ENCODE data around the gene MAT1A. TPM values are rescaled to one million over a fixed set of nuclear protein-coding genes. Genes with fewer than 3 reads are reported as not detected.
"Not testable (repeated sequence)": the region's sequence is repeated elsewhere in the genome, so short reads cannot be mapped to it uniquely, and the experiment has no call there.

MAT1A gene
- total RNA-seq, 1 experiment from 2014 or later: not detected

DNA sequence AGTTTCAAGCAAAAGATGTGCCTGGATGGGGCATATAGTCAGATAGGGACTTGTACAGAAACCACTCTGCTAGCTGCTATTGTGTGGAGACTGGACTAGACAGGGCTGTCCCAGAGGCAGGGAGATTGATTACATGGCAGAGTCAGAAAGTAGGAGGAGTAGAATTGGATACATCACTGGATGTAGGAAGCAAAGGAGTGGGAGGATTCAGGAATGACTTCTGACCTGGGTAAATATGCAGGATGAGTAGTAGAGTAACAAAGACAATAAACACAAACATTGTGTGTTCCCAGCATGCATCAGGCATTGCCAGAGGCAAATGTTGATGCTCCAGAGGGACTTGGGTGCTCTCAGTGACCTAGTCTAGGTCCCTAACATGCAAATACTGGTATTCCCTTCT lies 30.9 kb upstream of the MAT1A start:
- Histone ChIP-seq H3K79me2 (ENCODE audit: low read length) (no peaks in the 10 kb centered on the region), H3K4me3 (ENCODE audit: low read length) (no peak overlapping the region), H3K27me3 (ENCODE audit: low read length) (no peaks in the 10 kb centered on the region), H3K9me2 (replicated peaks; ENCODE audit: insufficient read depth, low read length) (no peaks in the 10 kb centered on the region), H2AFZ (ENCODE audit: low read length) (no peak overlapping the region), H3K36me3 (ENCODE audit: insufficient read depth, low read length) (no peaks in the 10 kb centered on the region), H3K9ac (ENCODE audit: low read length) (no peak overlapping the region), H3K27ac (ENCODE audit: low read length) (no peak overlapping the region), H3K4me2 (ENCODE audit: low read depth, low read length, poor library complexity, severe bottlenecking) (no peak overlapping the region), H4K20me1 (ENCODE audit: insufficient read depth, low read depth, low read length) (no peaks in the 10 kb centered on the region), H3K9me3 (ENCODE audit: low read length) (no peaks in the 10 kb centered on the region), H3K4me1 (ENCODE audit: low read length) (no peaks in the 10 kb centered on the region)
- no peak for DNase-seq

DNA sequence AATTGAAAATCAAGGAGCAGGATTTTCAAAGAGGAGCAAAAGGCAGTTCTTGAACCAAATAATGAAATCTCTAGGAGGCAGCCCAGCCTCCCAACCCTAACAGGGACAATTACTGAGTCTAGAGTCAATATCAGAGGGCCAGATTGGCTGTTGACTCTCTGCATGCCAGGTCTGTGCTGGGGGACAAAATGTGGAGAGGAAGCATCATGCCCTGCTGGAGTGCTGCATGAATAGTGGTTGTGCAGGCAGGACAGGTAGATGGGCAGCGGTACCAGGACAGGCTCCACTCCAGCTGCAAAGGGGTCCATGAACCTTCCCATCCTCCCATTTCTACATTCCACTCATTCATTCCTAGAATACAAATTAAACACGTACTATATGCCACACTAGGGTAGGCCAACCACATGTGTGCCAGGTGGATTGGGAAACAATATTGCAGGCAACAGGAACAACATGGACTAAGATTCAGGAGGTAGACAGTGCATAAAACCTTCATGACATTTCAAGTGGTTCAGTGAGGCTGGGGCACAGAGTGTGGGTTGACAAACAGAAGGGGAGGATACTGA lies 30.4 kb upstream of the MAT1A start:
- no peak overlapping the region for H3K9ac ChIP-seq (ENCODE audit: low read length)
- no peak overlapping the region for H3K4me3 ChIP-seq (ENCODE audit: low read length)
- no peaks in the 10 kb centered on the region for H3K79me2 ChIP-seq (ENCODE audit: low read length)
- no peaks in the 10 kb centered on the region for H4K20me1 ChIP-seq (ENCODE audit: insufficient read depth, low read depth, low read length)
- H2AFZ ChIP-seq (ENCODE audit: low read length): no peak overlapping the region
- no peak overlapping the region for H3K4me2 ChIP-seq (ENCODE audit: low read depth, low read length, poor library complexity, severe bottlenecking)
- no peaks in the 10 kb centered on the region for H3K27me3 ChIP-seq (ENCODE audit: low read length)
- no peaks in the 10 kb centered on the region for H3K9me3 ChIP-seq (ENCODE audit: low read length)
- H3K9me2 ChIP-seq (replicated peaks; ENCODE audit: insufficient read depth, low read length): no peaks in the 10 kb centered on the region
- no peaks in the 10 kb centered on the region for H3K36me3 ChIP-seq (ENCODE audit: insufficient read depth, low read length)
- no peak overlapping the region for H3K27ac ChIP-seq (ENCODE audit: low read length)
- no peaks in the 10 kb centered on the region for H3K4me1 ChIP-seq (ENCODE audit: low read length)
- no peak for DNase-seq

GRCh38 chr10:80319318-80319717 lies 29.9 kb upstream of the MAT1A start:
- no peaks in the 10 kb centered on the region for H3K79me2 ChIP-seq (ENCODE audit: low read length)
- no peak overlapping the region for H3K9ac ChIP-seq (ENCODE audit: low read length)
- no peaks in the 10 kb centered on the region for H3K36me3 ChIP-seq (ENCODE audit: insufficient read depth, low read length)
- no peak overlapping the region for H3K4me2 ChIP-seq (ENCODE audit: low read depth, low read length, poor library complexity, severe bottlenecking)
- no peaks in the 10 kb centered on the region for H4K20me1 ChIP-seq (ENCODE audit: insufficient read depth, low read depth, low read length)
- H3K4me3 ChIP-seq (ENCODE audit: low read length): no peak overlapping the region
- no peaks in the 10 kb centered on the region for H3K9me3 ChIP-seq (ENCODE audit: low read length)
- no peaks in the 10 kb centered on the region for H3K9me2 ChIP-seq (replicated peaks; ENCODE audit: insufficient read depth, low read length)
- H3K4me1 ChIP-seq (ENCODE audit: low read length): no peaks in the 10 kb centered on the region
- no peak overlapping the region for H3K27ac ChIP-seq (ENCODE audit: low read length)
- no peaks in the 10 kb centered on the region for H3K27me3 ChIP-seq (ENCODE audit: low read length)
- no peak overlapping the region for H2AFZ ChIP-seq (ENCODE audit: low read length)
- DNase-seq: no peak

DNA sequence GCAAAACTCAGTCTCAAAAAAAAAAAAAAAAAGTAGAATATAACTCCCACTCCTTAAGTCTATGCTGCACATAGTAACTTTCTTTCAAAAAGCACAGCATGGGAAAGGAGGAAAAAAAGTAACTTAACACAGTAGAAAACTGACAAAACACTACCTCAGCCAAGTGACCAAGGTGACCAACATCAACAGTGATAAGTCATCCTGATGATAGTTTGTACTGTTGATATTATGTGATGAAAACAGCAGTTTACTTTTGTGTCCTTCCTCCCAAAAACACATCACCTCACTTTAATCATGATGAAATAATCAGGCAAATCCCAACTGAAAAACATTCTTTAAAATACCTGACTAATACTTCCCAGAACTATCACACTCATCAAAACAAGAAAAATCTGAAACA lies 29.3 kb upstream of the MAT1A start:
- H3K9me3 ChIP-seq (ENCODE audit: low read length): no peaks in the 10 kb centered on the region
- H3K4me1 ChIP-seq (ENCODE audit: low read length): no peaks in the 10 kb centered on the region
- no peak overlapping the region for H3K27ac ChIP-seq (ENCODE audit: low read length)
- no peak overlapping the region for H2AFZ ChIP-seq (ENCODE audit: low read length)
- DNase-seq: no peak
- no peak overlapping the region for H3K9ac ChIP-seq (ENCODE audit: low read length)
- H3K36me3 ChIP-seq (ENCODE audit: insufficient read depth, low read length): no peaks in the 10 kb centered on the region
- H3K4me2 ChIP-seq (ENCODE audit: low read depth, low read length, poor library complexity, severe bottlenecking): no peak overlapping the region
- H4K20me1 ChIP-seq (ENCODE audit: insufficient read depth, low read depth, low read length): no peaks in the 10 kb centered on the region
- H3K79me2 ChIP-seq (ENCODE audit: low read length): no peaks in the 10 kb centered on the region
- no peaks in the 10 kb centered on the region for H3K9me2 ChIP-seq (replicated peaks; ENCODE audit: insufficient read depth, low read length)
- no peak overlapping the region for H3K4me3 ChIP-seq (ENCODE audit: low read length)
- no peaks in the 10 kb centered on the region for H3K27me3 ChIP-seq (ENCODE audit: low read length)

DNA sequence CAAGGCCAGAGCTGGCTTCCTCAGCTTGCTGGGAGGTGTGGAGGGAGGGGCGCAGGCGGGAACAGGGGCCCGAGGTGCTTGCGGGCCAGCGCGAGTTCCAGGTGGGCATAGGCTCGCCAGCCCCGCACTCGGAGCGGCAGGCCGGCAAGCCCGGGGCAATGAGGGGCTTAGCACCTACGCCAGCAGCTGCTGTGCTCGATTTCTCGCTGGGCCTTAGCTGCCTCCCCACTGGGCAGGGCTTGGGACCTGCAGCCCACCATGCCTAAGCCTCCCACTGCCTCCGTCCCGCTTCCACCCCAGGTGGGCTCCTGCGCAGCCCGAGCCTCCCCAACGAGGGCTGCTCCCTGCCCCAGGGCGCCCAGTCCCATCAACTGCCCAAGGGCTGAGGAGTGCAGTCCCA lies 25.9 kb upstream of the MAT1A start:
- Histone ChIP-seq H2AFZ (ENCODE audit: low read length) (no peak overlapping the region), H3K9me2 (replicated peaks; ENCODE audit: insufficient read depth, low read length) (no peaks in the 10 kb centered on the region), H3K4me2 (ENCODE audit: low read depth, low read length, poor library complexity, severe bottlenecking) (no peak overlapping the region), H3K27me3 (ENCODE audit: low read length) (no peaks in the 10 kb centered on the region), H3K9ac (ENCODE audit: low read length) (no peak overlapping the region), H3K36me3 (ENCODE audit: insufficient read depth, low read length) (no peaks in the 10 kb centered on the region), H3K27ac (ENCODE audit: low read length) (no peak overlapping the region), H4K20me1 (ENCODE audit: insufficient read depth, low read depth, low read length) (no peaks in the 10 kb centered on the region), H3K4me1 (ENCODE audit: low read length) (peaks cover 10% of the 10 kb centered on the region), H3K79me2 (ENCODE audit: low read length) (no peaks in the 10 kb centered on the region), H3K9me3 (ENCODE audit: low read length) (no peaks in the 10 kb centered on the region), H3K4me3 (ENCODE audit: low read length) (no peak overlapping the region)
- no peak for DNase-seq

GRCh38 chr10:80313523-80313922 lies 24.1 kb upstream of the MAT1A start:
- H2AFZ ChIP-seq (ENCODE audit: low read length): no peak overlapping the region
- H3K36me3 ChIP-seq (ENCODE audit: insufficient read depth, low read length): no peaks in the 10 kb centered on the region
- DNase-seq: no peak
- no peaks in the 10 kb centered on the region for H3K79me2 ChIP-seq (ENCODE audit: low read length)
- H3K9me2 ChIP-seq (replicated peaks; ENCODE audit: insufficient read depth, low read length): no peaks in the 10 kb centered on the region
- H3K4me3 ChIP-seq (ENCODE audit: low read length): no peak overlapping the region
- peaks cover 10% of the 10 kb centered on the region for H3K4me1 ChIP-seq (ENCODE audit: low read length)
- no peaks in the 10 kb centered on the region for H4K20me1 ChIP-seq (ENCODE audit: insufficient read depth, low read depth, low read length)
- no peak overlapping the region for H3K4me2 ChIP-seq (ENCODE audit: low read depth, low read length, poor library complexity, severe bottlenecking)
- H3K27me3 ChIP-seq (ENCODE audit: low read length): no peaks in the 10 kb centered on the region
- no peaks in the 10 kb centered on the region for H3K9me3 ChIP-seq (ENCODE audit: low read length)
- H3K27ac ChIP-seq (ENCODE audit: low read length): no peak overlapping the region
- H3K9ac ChIP-seq (ENCODE audit: low read length): no peak overlapping the region

GRCh38 chr10:80305989-80306388 lies 16.5 kb upstream of the MAT1A start:
- H3K9me3 ChIP-seq (ENCODE audit: low read length); H3K27ac ChIP-seq (ENCODE audit: low read length); H3K4me3 ChIP-seq (ENCODE audit: low read length); DNase-seq; H4K20me1 ChIP-seq (ENCODE audit: insufficient read depth, low read depth, low read length); H3K4me1 ChIP-seq (ENCODE audit: low read length); H3K36me3 ChIP-seq (ENCODE audit: insufficient read depth, low read length); H3K79me2 ChIP-seq (ENCODE audit: low read length); H3K9ac ChIP-seq (ENCODE audit: low read length); H3K9me2 ChIP-seq (replicated peaks; ENCODE audit: insufficient read depth, low read length); H2AFZ ChIP-seq (ENCODE audit: low read length); H3K27me3 ChIP-seq (ENCODE audit: low read length); H3K4me2 ChIP-seq (ENCODE audit: low read depth, low read length, poor library complexity, severe bottlenecking): not testable (repeated sequence)

DNA sequence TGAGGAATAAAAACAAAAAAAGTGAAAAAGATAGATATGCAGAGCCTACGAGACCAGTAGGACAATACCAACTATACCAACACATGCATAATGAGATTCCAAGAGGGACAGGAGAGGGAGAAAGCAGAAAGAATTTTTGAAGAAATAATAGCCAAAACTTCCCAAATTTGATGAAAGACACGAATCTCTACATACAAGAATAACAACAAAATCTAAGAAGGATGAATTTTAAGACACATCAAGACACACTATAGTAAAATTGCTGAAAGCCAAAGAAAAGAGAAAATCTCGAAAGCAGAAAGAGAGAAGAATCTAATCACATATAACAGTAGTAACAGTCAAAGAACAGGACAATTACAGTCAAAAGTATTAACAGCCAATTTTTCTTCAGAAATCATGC lies 7.5 kb upstream of the MAT1A start:
- no peak overlapping the region for H2AFZ ChIP-seq (ENCODE audit: low read length)
- H3K27me3 ChIP-seq (ENCODE audit: low read length): no peaks in the 10 kb centered on the region
- no peaks in the 10 kb centered on the region for H3K4me1 ChIP-seq (ENCODE audit: low read length)
- no peaks in the 10 kb centered on the region for H3K79me2 ChIP-seq (ENCODE audit: low read length)
- no peak overlapping the region for H3K4me2 ChIP-seq (ENCODE audit: low read depth, low read length, poor library complexity, severe bottlenecking)
- no peaks in the 10 kb centered on the region for H4K20me1 ChIP-seq (ENCODE audit: insufficient read depth, low read depth, low read length)
- no peak overlapping the region for H3K9ac ChIP-seq (ENCODE audit: low read length)
- H3K36me3 ChIP-seq (ENCODE audit: insufficient read depth, low read length): no peaks in the 10 kb centered on the region
- H3K9me3 ChIP-seq (ENCODE audit: low read length): peaks cover 7% of the 10 kb centered on the region; the same call in 1 of the 2 replicates
- H3K4me3 ChIP-seq (ENCODE audit: low read length): no peak overlapping the region
- H3K27ac ChIP-seq (ENCODE audit: low read length): no peak overlapping the region
- peak; percentile 4 for DNase-seq
- H3K9me2 ChIP-seq (replicated peaks; ENCODE audit: insufficient read depth, low read length): no peaks in the 10 kb centered on the region; the same call in 1 of the 2 replicates

Data from Karpas-422 (cell line).